KMS-11 (cell line): ENCODE results near the gene CAMKV.

Source experiments
- H2AFZ ChIP-seq: fragments of 200-600 bp; sonication (generic); 2 replicates; pipeline ENCODE4 v1.6.1; 2016; ENCODE audit warnings: antibody characterized with exemption, mixed run types, low read depth
- H3K27ac ChIP-seq: fragments of 200-600 bp; sonication (generic); 2 replicates; pipeline ENCODE4 v1.6.1; 2016; ENCODE audit warnings: mild to moderate bottlenecking, mixed run types
- H3K27me3 ChIP-seq: fragments of 200-600 bp; sonication (generic); 2 replicates; pipeline ENCODE4 v1.6.1; 2017; ENCODE audit warnings: mild to moderate bottlenecking, low read depth, mixed run types, moderate library complexity; ENCODE audit not compliant: insufficient read depth
- H3K36me3 ChIP-seq: fragments of 200-600 bp; sonication (generic); 2 replicates; pipeline ENCODE4 v1.6.1; 2017; ENCODE audit warnings: mild to moderate bottlenecking, mixed run types; ENCODE audit not compliant: insufficient read depth
- H3K4me1 ChIP-seq: fragments of 200-600 bp; sonication (generic); 2 replicates; pipeline ENCODE4 v1.6.1; 2016; ENCODE audit warnings: mild to moderate bottlenecking, low read depth, mixed run types; ENCODE audit not compliant: poor library complexity, severe bottlenecking
- H3K4me2 ChIP-seq: fragments of 200-600 bp; sonication (generic); 2 replicates; pipeline ENCODE4 v1.7.0; 2016; ENCODE audit warnings: mild to moderate bottlenecking, mixed run types
- H3K4me3 ChIP-seq: fragments of 200-600 bp; sonication (generic); IDR thresholded peaks from 2 replicates; pipeline ENCODE4 v1.6.1; 2017; ENCODE audit warnings: low read depth, low read length, mixed read lengths; ENCODE audit not compliant: insufficient read depth
- H3K79me2 ChIP-seq: fragments of 200-600 bp; sonication (generic); 2 replicates; pipeline ENCODE4 v1.6.1; 2016; ENCODE audit warnings: low read depth, mixed run types; ENCODE audit not compliant: insufficient read depth
- H3K9ac ChIP-seq: fragments of 200-600 bp; sonication (generic); 2 replicates; pipeline ENCODE4 v1.6.1; 2016; ENCODE audit warnings: mild to moderate bottlenecking, mixed run types
- H4K20me1 ChIP-seq: fragments of 200-600 bp; sonication (generic); 2 replicates; pipeline ENCODE4 v1.6.1; 2016; ENCODE audit warnings: mild to moderate bottlenecking, mixed run types; ENCODE audit not compliant: insufficient read depth
- CTCF ChIP-seq: fragments of 200-600 bp; sonication (generic); conservative IDR thresholded peaks from 2 replicates; pipeline ENCODE4 v1.6.1; 2017; ENCODE audit warnings: low read depth, mild to moderate bottlenecking, antibody characterized with exemption, low read length, moderate library complexity, mixed read lengths

CAMKV gene

GRCh38 chr3:49872801-49873281 is 3.1 kb upstream of the CAMKV start:
- Histone ChIP-seq H3K4me3 (no peak overlapping the region), H3K79me2 (no peaks in the 10 kb centered on the region), H3K36me3 (no peaks in the 10 kb centered on the region), H3K9ac (no peak overlapping the region), H3K27ac (no peak overlapping the region), H4K20me1 (no peaks in the 10 kb centered on the region), H3K4me2 (no peak overlapping the region), H3K27me3 (no peaks in the 10 kb centered on the region; the same call in 1 of the 2 replicates), H2AFZ (no peak overlapping the region), H3K4me1 (no peaks in the 10 kb centered on the region)
- no peak for TF ChIP-seq CTCF

- no peaks in the 10 kb centered on the region for H3K79me2 ChIP-seq
- no peaks in the 10 kb centered on the region for H3K4me1 ChIP-seq
- TF ChIP-seq CTCF, result no peak
- no peaks in the 10 kb centered on the region for H3K36me3 ChIP-seq
- no peak overlapping the region for H3K9ac ChIP-seq
- no peaks in the 10 kb centered on the region; the same call in 1 of the 2 replicates for H3K27me3 ChIP-seq
- H4K20me1 ChIP-seq, result no peaks in the 10 kb centered on the region
- no peak overlapping the region for H3K4me3 ChIP-seq
- no peak overlapping the region for H3K4me2 ChIP-seq
- no peak overlapping the region for H2AFZ ChIP-seq
- H3K27ac ChIP-seq, result no peak overlapping the region
These were observed 1.9 kb upstream of the CAMKV start for GRCh38 chr3:49871531-49872153.

GRCh38 chr3:49868862-49869466 is 742 bp downstream of the CAMKV start:
- Histone ChIP-seq H3K9ac (no peak overlapping the region), H3K4me3 (no peak overlapping the region)
- no peak for TF ChIP-seq CTCF

GRCh38 chr3:49867871-49868321 is 1.8 kb downstream of the CAMKV start:
- Histone ChIP-seq H3K4me2 (no peak overlapping the region), H4K20me1 (no peaks in the 10 kb centered on the region), H3K4me3 (no peak overlapping the region), H3K36me3 (no peaks in the 10 kb centered on the region), H2AFZ (no peak overlapping the region), H3K27ac (no peak overlapping the region), H3K9ac (no peak overlapping the region), H3K79me2 (no peaks in the 10 kb centered on the region), H3K27me3 (peaks cover 1% of the 10 kb centered on the region; the same call in 1 of the 2 replicates), H3K4me1 (no peaks in the 10 kb centered on the region)
- TF ChIP-seq CTCF, result no peak

More at GRCh38 chr3:49868862-49869466, 742 bp downstream of the CAMKV start:
- Histone ChIP-seq H3K27ac (no peak overlapping the region), H3K27me3 (no peaks in the 10 kb centered on the region; the same call in 1 of the 2 replicates), H4K20me1 (no peaks in the 10 kb centered on the region), H3K79me2 (no peaks in the 10 kb centered on the region), H3K4me1 (no peaks in the 10 kb centered on the region), H2AFZ (no peak overlapping the region), H3K4me2 (no peak overlapping the region), H3K36me3 (no peaks in the 10 kb centered on the region)
